H1 (cell line): Measurements from ENCODE around the gene SECTM1. TPM values are rescaled to one million over a fixed set of nuclear protein-coding genes. Genes with fewer than 3 reads are reported as not detected.

Source experiments
- BACH1 ChIP-seq: IDR thresholded peaks from 2 replicates; pipeline ENCODE4 v1.6.1; 2012; ENCODE audit warnings: low read length, improper control_type of control experiment
- CBX8 ChIP-seq: fragments of 300-800, 300-1000 bp; sonication (generic); IDR thresholded peaks from 2 replicates; pipeline ENCODE4 v1.7.1; 2016; ENCODE audit warnings: low read depth, low read length, borderline replicate concordance
- CEBPB ChIP-seq: IDR thresholded peaks from 2 replicates; pipeline ENCODE4 v1.6.1; 2012; ENCODE audit warnings: low read depth, low read length
- CHD1 ChIP-seq: IDR thresholded peaks from 2 replicates; pipeline ENCODE4 v1.6.1; 2012; ENCODE audit warnings: low read depth, low read length, improper control_type of control experiment
- NANOG ChIP-seq: IDR thresholded peaks from 2 replicates; pipeline ENCODE4 v1.6.1; 2011; ENCODE audit warnings: low read length, low read depth, mild to moderate bottlenecking, inconsistent platforms; ENCODE audit not compliant: insufficient read depth, poor library complexity, severe bottlenecking
- PHF8 ChIP-seq: fragments of 200-600 bp; sonication (generic); conservative IDR thresholded peaks from 2 replicates; pipeline ENCODE4 v1.7.1; 2012; ENCODE audit warnings: low read depth, mild to moderate bottlenecking, inconsistent platforms, low read length, moderate library complexity
- POU5F1 ChIP-seq: IDR thresholded peaks from 2 replicates; pipeline ENCODE4 v1.6.1; 2011; ENCODE audit warnings: low read depth, mild to moderate bottlenecking, low read length, moderate library complexity
- RBBP5 ChIP-seq: IDR thresholded peaks from 2 replicates; pipeline ENCODE4 v1.7.1; 2012; ENCODE audit warnings: low read depth, mild to moderate bottlenecking, inconsistent platforms, low read length, moderate library complexity, borderline replicate concordance
- polyA plus RNA-seq, 7 experiments: library from polyadenylated mRNA; depleted of rRNA in 3 of 7; stranded (reverse) in 5 of 7; unstranded in 2 of 7; fragments of >200 nt in 5 of 7; fragments of 200-250 nt in 2 of 7; gene quantifications; 1 replicate in 5 of 7; 2 replicates in 1 of 7; 4 replicates in 1 of 7; pipeline versions ENCODE4 v1.2.1 to v1.2.3, GENCODE V29; 2011 to 2013; ENCODE audit warnings: missing spikeins in 2 of 7, mixed read lengths in 2 of 7
- total RNA-seq: library from RNA; stranded (reverse); fragmentation: NEBNext Ultra II Directional; extraction: Animal tissue kit (Norgen Biotek cat#: 25700); gene quantifications from 2 replicates; pipeline ENCODE4 v1.2.1, GENCODE V29; 2021

SECTM1 gene
- total and polyA plus RNA-seq, 2 of the 8 experiments (the other 6 are each of a cell fraction or from before 2014, with no cell fraction given), result 0.20 to 0.65 TPM

DNA sequence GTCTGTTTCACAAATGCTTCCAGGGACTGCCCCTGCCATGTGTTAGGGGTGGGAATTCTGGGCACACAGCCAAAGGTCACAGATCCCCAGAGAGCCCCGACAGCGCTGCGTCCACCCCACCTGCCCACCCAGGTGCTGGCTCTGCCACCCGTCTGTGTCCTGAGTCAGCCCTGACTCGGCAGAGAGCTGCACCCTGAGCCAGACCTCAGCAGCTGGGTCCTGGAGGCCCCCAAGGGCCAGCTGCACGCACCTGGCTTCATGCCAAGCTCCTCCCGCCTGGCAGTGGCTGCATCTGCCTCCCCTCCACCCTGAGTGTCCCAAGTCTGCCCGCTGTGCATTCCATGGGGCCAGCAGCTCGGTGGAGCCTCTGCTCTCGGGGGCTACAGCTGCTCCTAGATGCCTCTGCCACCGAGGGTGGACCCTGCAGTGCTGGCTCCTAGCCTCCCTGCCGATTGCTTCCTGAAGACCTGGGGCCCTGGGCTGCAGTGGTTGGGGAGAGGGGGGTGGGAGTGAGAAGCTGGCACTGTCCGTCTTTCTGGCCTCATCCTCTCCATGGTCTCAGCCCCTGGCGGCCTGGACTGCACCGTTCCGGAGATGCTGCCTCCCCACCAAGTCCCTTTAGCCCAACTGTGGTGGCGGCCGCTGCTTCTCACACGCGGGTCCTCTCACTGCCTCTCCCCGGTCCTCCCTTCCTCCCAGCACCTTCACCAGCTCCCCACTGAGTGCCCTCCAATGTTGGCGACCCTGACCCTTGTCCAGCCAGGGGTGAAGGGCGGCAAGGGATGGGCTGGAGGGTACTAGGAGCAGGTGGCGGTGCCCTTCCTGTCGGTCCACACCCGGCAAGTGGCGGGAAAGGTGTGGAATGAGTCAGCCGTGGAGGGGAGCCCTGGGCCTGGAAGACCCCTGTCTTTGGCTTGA lies 3.0 kb downstream of the SECTM1 start (continued):
- TF ChIP-seq CHD1 (no peak), CEBPB (no peak), POU5F1 (no peak), BACH1 (no peak), RBBP5 (no peak), NANOG (no peak), PHF8 (no peak), CBX8 (no peak)
